C4-2B (cell line): Measurements from ENCODE around the gene CYTIP.

Source experiments
- ZFX ChIP-seq: fragments of 450-650 bp; IDR thresholded peaks from 2 replicates; pipeline ENCODE4 v1.6.1; 2017
- TF ChIP-seq, protein P1 (sequence below): fragments of 450-650 bp; conservative IDR thresholded peaks from 2 replicates; pipeline ENCODE4 v1.5.1; 2017; ENCODE audit warnings: mild to moderate bottlenecking

DNA sequence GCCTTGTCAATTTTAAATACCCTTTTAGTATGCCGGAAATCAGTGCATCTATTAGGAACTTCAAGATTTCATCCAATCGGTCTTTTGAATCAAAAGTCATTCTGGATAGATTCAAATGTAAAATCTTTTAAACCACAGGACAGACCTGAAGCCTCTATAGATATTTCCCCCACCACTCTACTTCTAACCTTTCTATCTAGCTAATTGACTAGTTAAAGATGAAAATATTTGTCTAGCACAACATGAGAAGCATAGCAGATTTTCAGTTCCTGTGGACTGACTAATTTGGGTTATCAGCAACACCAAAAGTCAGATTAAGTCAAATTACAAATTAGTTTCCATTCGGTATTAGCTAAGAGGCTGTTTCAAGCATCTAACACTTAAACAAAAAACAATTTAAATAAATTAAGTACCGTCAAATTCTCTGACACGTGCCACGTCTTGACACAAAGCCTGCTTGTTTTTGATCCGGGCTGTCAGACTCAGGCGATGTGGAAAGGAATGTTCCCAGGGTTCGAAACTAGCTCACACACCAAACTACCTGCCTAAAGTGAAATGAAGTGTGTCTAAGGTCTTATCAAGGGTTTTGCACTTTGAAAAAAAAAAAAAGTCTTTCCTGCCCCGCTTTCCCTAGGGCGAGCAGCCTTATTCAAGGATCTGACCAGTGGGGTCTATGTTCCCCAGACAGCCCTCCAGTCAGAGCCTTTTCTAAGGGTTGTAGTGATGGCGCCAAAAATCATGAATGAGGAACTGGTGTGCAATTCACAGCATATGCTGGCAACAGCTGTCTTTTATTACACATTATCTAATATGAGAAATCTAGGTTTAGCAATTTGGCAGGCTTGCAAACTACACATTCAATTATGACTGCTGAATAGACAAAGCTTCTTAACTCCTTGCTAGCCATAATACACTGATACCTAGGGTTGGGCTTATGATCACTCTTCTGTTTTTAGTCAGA lies 4.7 kb downstream of the CYTIP start:
- TF ChIP-seq, protein P1, sequence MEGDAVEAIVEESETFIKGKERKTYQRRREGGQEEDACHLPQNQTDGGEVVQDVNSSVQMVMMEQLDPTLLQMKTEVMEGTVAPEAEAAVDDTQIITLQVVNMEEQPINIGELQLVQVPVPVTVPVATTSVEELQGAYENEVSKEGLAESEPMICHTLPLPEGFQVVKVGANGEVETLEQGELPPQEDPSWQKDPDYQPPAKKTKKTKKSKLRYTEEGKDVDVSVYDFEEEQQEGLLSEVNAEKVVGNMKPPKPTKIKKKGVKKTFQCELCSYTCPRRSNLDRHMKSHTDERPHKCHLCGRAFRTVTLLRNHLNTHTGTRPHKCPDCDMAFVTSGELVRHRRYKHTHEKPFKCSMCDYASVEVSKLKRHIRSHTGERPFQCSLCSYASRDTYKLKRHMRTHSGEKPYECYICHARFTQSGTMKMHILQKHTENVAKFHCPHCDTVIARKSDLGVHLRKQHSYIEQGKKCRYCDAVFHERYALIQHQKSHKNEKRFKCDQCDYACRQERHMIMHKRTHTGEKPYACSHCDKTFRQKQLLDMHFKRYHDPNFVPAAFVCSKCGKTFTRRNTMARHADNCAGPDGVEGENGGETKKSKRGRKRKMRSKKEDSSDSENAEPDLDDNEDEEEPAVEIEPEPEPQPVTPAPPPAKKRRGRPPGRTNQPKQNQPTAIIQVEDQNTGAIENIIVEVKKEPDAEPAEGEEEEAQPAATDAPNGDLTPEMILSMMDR = no peak
- no peak for TF ChIP-seq ZFX
